WTC11 (cell line): Measurements from ENCODE around the gene ELMO1. TPM values are rescaled to one million over a fixed set of nuclear protein-coding genes. Genes with fewer than 3 reads are reported as not detected.

Experiments used
- ATAC-seq: fragments of 200-7000 bp; cut with Tn5 transposase; 2 replicates; pipeline ENCODE4 v1.10.0; 2021; ENCODE audit warnings: mild to moderate bottlenecking, moderate library complexity
- CTCF ChIA-PET: fragments of 300-600 bp; sonication (Branson Sonifier 250); formaldehyde crosslinking; loops from one replicate; lab custom pipeline; 2021; ENCODE audit warnings: antibody characterized with exemption; lab: Charles Lee
- POLR2A ChIA-PET: fragments of 350-600 bp; sonication (Branson Sonifier 250); formaldehyde crosslinking; loops from one replicate; lab custom pipeline; 2021; ENCODE audit warnings: antibody characterized with exemption; lab: Charles Lee
- DNase-seq: peaks from one replicate; pipeline ENCODE4 v3.0.0; 2021; ENCODE audit warnings: low spot score
- H3K27ac Mint-ChIP-seq: 2 replicates; pipeline ENCODE4 v1.8.0; 2021; ENCODE audit warnings: mixed read lengths
- H3K27me3 Mint-ChIP-seq: 2 replicates; pipeline ENCODE4 v1.8.0; 2021; ENCODE audit warnings: low read depth, mild to moderate bottlenecking, moderate library complexity, mixed read lengths
- H3K36me3 Mint-ChIP-seq: 2 replicates; pipeline ENCODE4 v1.8.0; 2021; ENCODE audit warnings: mixed read lengths
- H3K4me1 Mint-ChIP-seq: 2 replicates; pipeline ENCODE4 v1.8.0; 2022; ENCODE audit warnings: mixed read lengths
- H3K4me3 Mint-ChIP-seq: 2 replicates; pipeline ENCODE4 v1.8.0; 2021; ENCODE audit warnings: mild to moderate bottlenecking, moderate library complexity, mixed read lengths
- H3K9me3 Mint-ChIP-seq: 2 replicates; pipeline ENCODE4 v1.8.0; 2021; ENCODE audit warnings: mixed read lengths
- ATF1 ChIP-seq: sonication (generic); formaldehyde crosslinking; IDR thresholded peaks from 2 replicates; pipeline ENCODE4 v1.8.1; 2023; ENCODE audit warnings: mild to moderate bottlenecking, moderate library complexity, missing genetic modification reagents
- CREM ChIP-seq: sonication (generic); formaldehyde crosslinking; IDR thresholded peaks from 2 replicates; pipeline ENCODE4 v1.8.1; 2022; ENCODE audit warnings: mild to moderate bottlenecking, missing genetic modification reagents, moderate library complexity
- ETV6 ChIP-seq: sonication (generic); formaldehyde crosslinking; IDR thresholded peaks from 2 replicates; pipeline ENCODE4 v1.8.1; 2022; ENCODE audit warnings: mild to moderate bottlenecking, missing genetic modification reagents
- FOXK1 ChIP-seq: sonication (generic); formaldehyde crosslinking; IDR thresholded peaks from 2 replicates; pipeline ENCODE4 v1.8.0; 2022; ENCODE audit warnings: mild to moderate bottlenecking, moderate library complexity, missing genetic modification reagents
- KAT7 ChIP-seq: sonication (generic); formaldehyde crosslinking; IDR thresholded peaks from 2 replicates; pipeline ENCODE4 v1.8.1; 2023; ENCODE audit warnings: missing genetic modification reagents, mild to moderate bottlenecking, borderline replicate concordance
- MXD4 ChIP-seq: fragments of 250-450 bp; sonication (Bioruptor Pico); IDR thresholded peaks from 2 replicates; pipeline ENCODE4 v1.8.0; 2021; ENCODE audit warnings: mild to moderate bottlenecking, moderate library complexity, borderline replicate concordance
- NFATC4 ChIP-seq: fragments of 250-450 bp; sonication (Bioruptor Pico); IDR thresholded peaks from 2 replicates; pipeline ENCODE4 v1.9.0; 2021; ENCODE audit warnings: mild to moderate bottlenecking
- NR2C2 ChIP-seq: sonication (generic); formaldehyde crosslinking; IDR thresholded peaks from 2 replicates; pipeline ENCODE4 v1.8.0; 2022; ENCODE audit warnings: mild to moderate bottlenecking, missing genetic modification reagents
- SMAD4 ChIP-seq: sonication (generic); formaldehyde crosslinking; IDR thresholded peaks from 2 replicates; pipeline ENCODE4 v1.8.0; 2022; ENCODE audit warnings: mild to moderate bottlenecking, missing genetic modification reagents
- SOX15 ChIP-seq: fragments of 250-450 bp; sonication (Bioruptor Pico); IDR thresholded peaks from 2 replicates; pipeline ENCODE4 v1.9.0; 2021; ENCODE audit warnings: mild to moderate bottlenecking
- SP1 ChIP-seq: sonication (generic); formaldehyde crosslinking; conservative IDR thresholded peaks from 2 replicates; pipeline ENCODE4 v1.8.1; 2022; ENCODE audit warnings: missing genetic modification reagents
- TCF7 ChIP-seq: sonication (generic); formaldehyde crosslinking; IDR thresholded peaks from 2 replicates; pipeline ENCODE4 v1.8.0; 2022; ENCODE audit warnings: mild to moderate bottlenecking, low read depth, missing genetic modification reagents, moderate library complexity
- TEAD1 ChIP-seq: sonication (generic); formaldehyde crosslinking; IDR thresholded peaks from 2 replicates; pipeline ENCODE4 v1.8.0; 2022; ENCODE audit warnings: mild to moderate bottlenecking, missing genetic modification reagents
- TEAD4 ChIP-seq: sonication (generic); formaldehyde crosslinking; IDR thresholded peaks from 2 replicates; pipeline ENCODE4 v1.8.0; 2022; ENCODE audit warnings: mild to moderate bottlenecking, missing genetic modification reagents
- ZNF317 ChIP-seq: sonication (generic); formaldehyde crosslinking; IDR thresholded peaks from 2 replicates; pipeline ENCODE4 v1.8.1; 2023; ENCODE audit warnings: low read depth, mild to moderate bottlenecking, moderate library complexity, missing genetic modification reagents, borderline replicate concordance
- ZNF396 ChIP-seq: fragments of 250-450 bp; sonication (Bioruptor Pico); IDR thresholded peaks from 2 replicates; pipeline ENCODE4 v1.8.0; 2021; ENCODE audit warnings: mild to moderate bottlenecking, moderate library complexity, borderline replicate concordance
- ZNF416 ChIP-seq: fragments of 250-450 bp; sonication (Bioruptor Pico); IDR thresholded peaks from 2 replicates; pipeline ENCODE4 v1.9.0; 2021; ENCODE audit warnings: mild to moderate bottlenecking, inconsistent platforms
- total RNA-seq: library from RNA; stranded (reverse); gene quantifications from 3 replicates; pipeline ENCODE4 v1.2.3, GENCODE V29; 2021
- TF ChIP-seq, protein P1 (sequence below): sonication (generic); formaldehyde crosslinking; IDR thresholded peaks from 2 replicates; pipeline ENCODE4 v1.8.0; 2022; ENCODE audit warnings: mild to moderate bottlenecking, missing genetic modification reagents
- TF ChIP-seq, protein P2 (sequence below): sonication (generic); formaldehyde crosslinking; IDR thresholded peaks from 2 replicates; pipeline ENCODE4 v1.8.1; 2023; ENCODE audit warnings: mild to moderate bottlenecking, missing genetic modification reagents, moderate library complexity
- TF ChIP-seq, protein P3 (sequence below): sonication (generic); formaldehyde crosslinking; IDR thresholded peaks from 2 replicates; pipeline ENCODE4 v1.8.1; 2022; ENCODE audit warnings: mild to moderate bottlenecking, moderate library complexity, missing genetic modification reagents
- TF ChIP-seq, protein P4 (sequence below): sonication (generic); formaldehyde crosslinking; IDR thresholded peaks from 2 replicates; pipeline ENCODE4 v1.8.0; 2023; ENCODE audit warnings: mild to moderate bottlenecking, missing genetic modification reagents
- TF ChIP-seq, protein P5 (sequence below): sonication (generic); formaldehyde crosslinking; IDR thresholded peaks from 2 replicates; pipeline ENCODE4 v1.8.1; 2022; ENCODE audit warnings: mild to moderate bottlenecking, missing genetic modification reagents, moderate library complexity, borderline replicate concordance
- TF ChIP-seq, protein P6 (sequence below): sonication (generic); formaldehyde crosslinking; IDR thresholded peaks from 2 replicates; pipeline ENCODE4 v1.8.1; 2023; ENCODE audit warnings: mild to moderate bottlenecking, missing genetic modification reagents

Gene ELMO1
- total RNA-seq, 1 experiment from 2014 or later, result 19.4 TPM

DNA sequence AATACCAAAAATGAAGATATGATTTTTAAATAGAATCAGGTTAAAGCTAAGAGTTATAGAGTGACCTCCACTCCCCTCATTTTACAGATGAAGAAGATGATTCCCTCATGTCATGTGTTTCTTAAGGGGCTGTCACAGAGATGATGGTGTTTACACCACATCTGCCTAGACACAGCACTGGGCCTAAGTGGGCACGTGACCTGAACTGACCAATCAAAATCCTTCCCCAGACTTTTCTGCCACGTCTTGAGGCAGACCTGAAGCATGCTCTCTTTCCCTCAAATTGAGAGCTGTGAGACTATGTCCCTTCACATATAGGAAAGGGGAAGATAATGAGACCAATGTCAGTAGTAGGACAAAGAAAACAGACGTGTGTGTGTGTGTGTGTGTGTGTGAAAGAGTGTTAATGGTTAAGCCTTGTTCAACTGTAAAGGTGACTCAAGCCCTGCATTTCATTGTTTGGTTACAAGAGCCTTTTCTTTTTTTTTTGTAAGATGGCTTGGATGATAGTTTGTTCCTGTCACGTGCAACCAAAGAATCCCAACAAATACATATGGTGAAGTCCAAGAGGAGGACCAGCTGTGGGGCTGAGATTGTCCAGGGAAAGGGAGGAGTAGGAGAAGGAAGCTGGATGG lies 551.6 kb downstream of the ELMO1 start:
- H3K27me3 Mint-ChIP-seq, result no peaks in the 10 kb centered on the region
- ChIA-PET CTCF (interaction anchor here (0.6 kb wide), 1 partner anchor 83 kb away, joined by 3 read pairs; no protein-coding TSS in a partner anchor), POLR2A (no interaction called here)
- no peaks in the 10 kb centered on the region for H3K9me3 Mint-ChIP-seq
- H3K4me1 Mint-ChIP-seq, result no peaks in the 10 kb centered on the region
- H3K36me3 Mint-ChIP-seq, result no peaks in the 10 kb centered on the region
- DNase-seq, result no peak
- TF ChIP-seq, protein P1, sequence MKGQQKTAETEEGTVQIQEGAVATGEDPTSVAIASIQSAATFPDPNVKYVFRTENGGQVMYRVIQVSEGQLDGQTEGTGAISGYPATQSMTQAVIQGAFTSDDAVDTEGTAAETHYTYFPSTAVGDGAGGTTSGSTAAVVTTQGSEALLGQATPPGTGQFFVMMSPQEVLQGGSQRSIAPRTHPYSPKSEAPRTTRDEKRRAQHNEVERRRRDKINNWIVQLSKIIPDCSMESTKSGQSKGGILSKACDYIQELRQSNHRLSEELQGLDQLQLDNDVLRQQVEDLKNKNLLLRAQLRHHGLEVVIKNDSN (CRISPR knock-in tag), result peak; percentile 53; the same call in 1 of the 2 replicates
- TF ChIP-seq, protein P2, sequence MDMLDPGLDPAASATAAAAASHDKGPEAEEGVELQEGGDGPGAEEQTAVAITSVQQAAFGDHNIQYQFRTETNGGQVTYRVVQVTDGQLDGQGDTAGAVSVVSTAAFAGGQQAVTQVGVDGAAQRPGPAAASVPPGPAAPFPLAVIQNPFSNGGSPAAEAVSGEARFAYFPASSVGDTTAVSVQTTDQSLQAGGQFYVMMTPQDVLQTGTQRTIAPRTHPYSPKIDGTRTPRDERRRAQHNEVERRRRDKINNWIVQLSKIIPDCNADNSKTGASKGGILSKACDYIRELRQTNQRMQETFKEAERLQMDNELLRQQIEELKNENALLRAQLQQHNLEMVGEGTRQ, result peak; percentile 74
- TF ChIP-seq FOXK1 (CRISPR knock-in tag) (no peak), CREM (CRISPR knock-in tag) (no peak), ZNF416 (CRISPR knock-in tag) (no peak)
- TF ChIP-seq, all 79 proteins: peak for 2
- no peak for ATAC-seq
- Mint-ChIP-seq H3K27ac (no peak overlapping the region), H3K4me3 (no peak overlapping the region)

DNA sequence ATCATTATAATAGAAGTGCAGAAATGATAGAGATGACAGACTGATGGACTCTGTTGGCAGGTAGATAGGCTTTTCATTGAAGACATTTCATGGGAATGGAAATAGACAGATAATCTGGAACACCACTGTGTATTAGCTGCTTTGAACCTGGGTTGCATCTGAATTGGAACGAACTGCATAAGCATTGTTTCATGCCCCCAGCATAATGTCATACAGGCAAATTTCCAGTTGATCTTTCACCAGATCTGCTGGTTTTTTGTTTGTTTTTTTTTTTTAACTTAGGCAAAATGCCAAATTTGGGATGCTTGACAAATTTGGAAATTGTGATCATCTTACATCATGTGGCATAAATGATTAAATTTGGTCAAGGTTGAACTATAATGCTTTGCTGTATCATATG lies 552.2 kb downstream of the ELMO1 start:
- no peak overlapping the region for H3K27ac Mint-ChIP-seq
- H3K9me3 Mint-ChIP-seq, result no peaks in the 10 kb centered on the region
- TF ChIP-seq, protein P3, sequence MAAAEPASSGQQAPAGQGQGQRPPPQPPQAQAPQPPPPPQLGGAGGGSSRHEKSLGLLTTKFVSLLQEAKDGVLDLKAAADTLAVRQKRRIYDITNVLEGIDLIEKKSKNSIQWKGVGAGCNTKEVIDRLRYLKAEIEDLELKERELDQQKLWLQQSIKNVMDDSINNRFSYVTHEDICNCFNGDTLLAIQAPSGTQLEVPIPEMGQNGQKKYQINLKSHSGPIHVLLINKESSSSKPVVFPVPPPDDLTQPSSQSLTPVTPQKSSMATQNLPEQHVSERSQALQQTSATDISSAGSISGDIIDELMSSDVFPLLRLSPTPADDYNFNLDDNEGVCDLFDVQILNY, result no peak
- TF ChIP-seq, protein P4, sequence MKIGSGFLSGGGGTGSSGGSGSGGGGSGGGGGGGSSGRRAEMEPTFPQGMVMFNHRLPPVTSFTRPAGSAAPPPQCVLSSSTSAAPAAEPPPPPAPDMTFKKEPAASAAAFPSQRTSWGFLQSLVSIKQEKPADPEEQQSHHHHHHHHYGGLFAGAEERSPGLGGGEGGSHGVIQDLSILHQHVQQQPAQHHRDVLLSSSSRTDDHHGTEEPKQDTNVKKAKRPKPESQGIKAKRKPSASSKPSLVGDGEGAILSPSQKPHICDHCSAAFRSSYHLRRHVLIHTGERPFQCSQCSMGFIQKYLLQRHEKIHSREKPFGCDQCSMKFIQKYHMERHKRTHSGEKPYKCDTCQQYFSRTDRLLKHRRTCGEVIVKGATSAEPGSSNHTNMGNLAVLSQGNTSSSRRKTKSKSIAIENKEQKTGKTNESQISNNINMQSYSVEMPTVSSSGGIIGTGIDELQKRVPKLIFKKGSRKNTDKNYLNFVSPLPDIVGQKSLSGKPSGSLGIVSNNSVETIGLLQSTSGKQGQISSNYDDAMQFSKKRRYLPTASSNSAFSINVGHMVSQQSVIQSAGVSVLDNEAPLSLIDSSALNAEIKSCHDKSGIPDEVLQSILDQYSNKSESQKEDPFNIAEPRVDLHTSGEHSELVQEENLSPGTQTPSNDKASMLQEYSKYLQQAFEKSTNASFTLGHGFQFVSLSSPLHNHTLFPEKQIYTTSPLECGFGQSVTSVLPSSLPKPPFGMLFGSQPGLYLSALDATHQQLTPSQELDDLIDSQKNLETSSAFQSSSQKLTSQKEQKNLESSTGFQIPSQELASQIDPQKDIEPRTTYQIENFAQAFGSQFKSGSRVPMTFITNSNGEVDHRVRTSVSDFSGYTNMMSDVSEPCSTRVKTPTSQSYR (CRISPR knock-in tag), result no peak
- no peak for TF ChIP-seq KAT7
- TF ChIP-seq TEAD1, result no peak
- TF ChIP-seq TEAD4, result no peak
- TF ChIP-seq NFATC4 (CRISPR knock-in tag), result no peak
- TF ChIP-seq SMAD4 (CRISPR knock-in tag), result no peak
- no peak for TF ChIP-seq ETV6 (CRISPR knock-in tag)
- no peak for TF ChIP-seq NR2C2
- TF ChIP-seq ZNF396 (CRISPR knock-in tag), result no peak
- no peak for TF ChIP-seq CREM (CRISPR knock-in tag)
- TF ChIP-seq, protein P5, sequence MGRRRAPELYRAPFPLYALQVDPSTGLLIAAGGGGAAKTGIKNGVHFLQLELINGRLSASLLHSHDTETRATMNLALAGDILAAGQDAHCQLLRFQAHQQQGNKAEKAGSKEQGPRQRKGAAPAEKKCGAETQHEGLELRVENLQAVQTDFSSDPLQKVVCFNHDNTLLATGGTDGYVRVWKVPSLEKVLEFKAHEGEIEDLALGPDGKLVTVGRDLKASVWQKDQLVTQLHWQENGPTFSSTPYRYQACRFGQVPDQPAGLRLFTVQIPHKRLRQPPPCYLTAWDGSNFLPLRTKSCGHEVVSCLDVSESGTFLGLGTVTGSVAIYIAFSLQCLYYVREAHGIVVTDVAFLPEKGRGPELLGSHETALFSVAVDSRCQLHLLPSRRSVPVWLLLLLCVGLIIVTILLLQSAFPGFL (CRISPR knock-in tag), result no peak
- TF ChIP-seq, protein P6, sequence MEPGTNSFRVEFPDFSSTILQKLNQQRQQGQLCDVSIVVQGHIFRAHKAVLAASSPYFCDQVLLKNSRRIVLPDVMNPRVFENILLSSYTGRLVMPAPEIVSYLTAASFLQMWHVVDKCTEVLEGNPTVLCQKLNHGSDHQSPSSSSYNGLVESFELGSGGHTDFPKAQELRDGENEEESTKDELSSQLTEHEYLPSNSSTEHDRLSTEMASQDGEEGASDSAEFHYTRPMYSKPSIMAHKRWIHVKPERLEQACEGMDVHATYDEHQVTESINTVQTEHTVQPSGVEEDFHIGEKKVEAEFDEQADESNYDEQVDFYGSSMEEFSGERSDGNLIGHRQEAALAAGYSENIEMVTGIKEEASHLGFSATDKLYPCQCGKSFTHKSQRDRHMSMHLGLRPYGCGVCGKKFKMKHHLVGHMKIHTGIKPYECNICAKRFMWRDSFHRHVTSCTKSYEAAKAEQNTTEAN (CRISPR knock-in tag), result no peak
- TF ChIP-seq SOX15 (CRISPR knock-in tag), result no peak
- TF ChIP-seq MXD4, result no peak
- TF ChIP-seq TCF7, result no peak
- no peak for TF ChIP-seq ZNF317
- TF ChIP-seq SP1 (CRISPR knock-in tag), result no peak
- no peak for TF ChIP-seq ATF1 (CRISPR knock-in tag)
- H3K36me3 Mint-ChIP-seq, result no peaks in the 10 kb centered on the region
- no peaks in the 10 kb centered on the region for H3K27me3 Mint-ChIP-seq
- H3K4me3 Mint-ChIP-seq, result no peak overlapping the region
- DNase-seq (no peak), ATAC-seq (no peak)
- ChIA-PET POLR2A (no interaction called here), CTCF (interaction anchor here (0.6 kb wide), 1 partner anchor 84 kb away, joined by 3 read pairs; no protein-coding TSS in a partner anchor)
- no peaks in the 10 kb centered on the region for H3K4me1 Mint-ChIP-seq
